H1 (cell line): ENCODE measurements around the gene GAB2. TPM values are rescaled to one million over a fixed set of nuclear protein-coding genes. Genes with fewer than 3 reads are reported as not detected.
A peak's percentile ranks its signal among the peaks of the same experiment; 100 is the strongest.

Experiments used
- CTCF ChIA-PET: fragments of 300-600 bp; sonication (Branson Sonifier 250); formaldehyde crosslinking; loops from one replicate; lab custom pipeline; 2021; ENCODE audit not compliant: partially characterized antibody; lab: Charles Lee
- POLR2A ChIA-PET: fragments of 300-600 bp; sonication (Branson Sonifier 250); formaldehyde crosslinking; loops from one replicate; lab custom pipeline; 2021; ENCODE audit warnings: inconsistent platforms; ENCODE audit not compliant: partially characterized antibody; lab: Charles Lee
- DNase-seq, 2 experiments: peaks; one replicate each; pipeline versions ENCODE4 v3.0.0 to v3.0.0-alpha.2; 2010 to 2022; ENCODE audit warnings: low spot score in 2 of 2, low read depth in 1 of 2, mixed read lengths in 1 of 2
- FAIRE-seq: peaks from 2 replicates; lab custom pipeline; 2011; peaks lifted over from hg19 to GRCh38; lab: Jason Lieb, UNC
- H2AFZ ChIP-seq: 2 replicates; pipeline ENCODE4 v1.8.1; 2012; ENCODE audit warnings: low read length, inconsistent platforms
- H2AK5ac ChIP-seq: 2 replicates; pipeline ENCODE4 v1.6.1; 2013; ENCODE audit warnings: low read depth, low read length
- H2BK120ac ChIP-seq: replicated peaks from 2 replicates; pipeline ENCODE3; 2013; ENCODE audit warnings: low read depth, low read length, inconsistent platforms
- H2BK12ac ChIP-seq: 2 replicates; pipeline ENCODE4 v1.6.1; 2013; ENCODE audit warnings: low read depth, low read length
- H2BK15ac ChIP-seq: 2 replicates; pipeline ENCODE4 v1.6.1; 2013; ENCODE audit warnings: low read length
- H2BK20ac ChIP-seq: 2 replicates; pipeline ENCODE4 v1.6.1; 2013; ENCODE audit warnings: low read length
- H2BK5ac ChIP-seq: 2 replicates; pipeline ENCODE4 v1.6.1; 2013; ENCODE audit warnings: low read depth, low read length
- H3K14ac ChIP-seq: 2 replicates; pipeline ENCODE4 v1.6.1; 2013; ENCODE audit warnings: inconsistent platforms; ENCODE audit not compliant: insufficient read length
- H3K18ac ChIP-seq: 2 replicates; pipeline ENCODE4 v1.6.1; 2013; ENCODE audit warnings: low read length; ENCODE audit errors: extremely low read depth
- H3K23ac ChIP-seq: 2 replicates; pipeline ENCODE4 v1.6.1; 2013; ENCODE audit warnings: inconsistent platforms; ENCODE audit not compliant: insufficient read length
- H3K23me2 ChIP-seq: 2 replicates; pipeline ENCODE4 v1.6.1; 2013; ENCODE audit warnings: low read depth, low read length
- H3K27ac ChIP-seq: 2 replicates; pipeline ENCODE4 v1.6.1; 2011; ENCODE audit warnings: low read depth, low read length, inconsistent platforms
- H3K27me3 ChIP-seq, 4 experiments: replicated peaks in 1 of 4; 1 replicate in 1 of 4; 2 replicates in 3 of 4; pipeline versions ENCODE4 v1.6.1 to v1.8.1; 2011 to 2013; ENCODE audit warnings: low read length in 3 of 4, mild to moderate bottlenecking in 3 of 4, inconsistent platforms in 2 of 4, mixed read lengths in 2 of 4, moderate library complexity in 1 of 4; ENCODE audit not compliant: control insufficient read depth in 3 of 4, insufficient read depth in 3 of 4; ENCODE audit errors: extremely low read depth in 1 of 4
- H3K36me3 ChIP-seq, 4 experiments: 2 replicates each; pipeline versions ENCODE4 v1.6.1 to v1.8.1; 2011 to 2013; ENCODE audit warnings: mild to moderate bottlenecking in 4 of 4, low read length in 3 of 4, moderate library complexity in 2 of 4, control low read depth in 1 of 4, inconsistent platforms in 1 of 4; ENCODE audit not compliant: insufficient read depth in 4 of 4, control insufficient read depth in 2 of 4
- H3K4ac ChIP-seq: replicated peaks from 2 replicates; pipeline ENCODE3; 2013; ENCODE audit warnings: low read length, low read depth, mixed read lengths, inconsistent platforms; ENCODE audit not compliant: insufficient read length
- H3K4me1 ChIP-seq, 4 experiments: replicated peaks in 1 of 4; 1 replicate in 1 of 4; 2 replicates in 3 of 4; pipeline versions ENCODE4 v1.6.1 to v1.8.1; 2011 to 2013; ENCODE audit warnings: low read length in 3 of 4, inconsistent platforms in 2 of 4, mixed read lengths in 1 of 4; ENCODE audit not compliant: insufficient read depth in 4 of 4, control insufficient read depth in 3 of 4
- H3K4me2 ChIP-seq, 2 experiments: 2 replicates each; pipeline versions ENCODE4 v1.6.1 to v1.8.1; 2011 to 2013; ENCODE audit warnings: low read depth in 2 of 2, low read length in 2 of 2, control low read depth in 1 of 2, inconsistent platforms in 1 of 2, mild to moderate bottlenecking in 1 of 2; ENCODE audit not compliant: insufficient read depth in 1 of 2
- H3K4me3 ChIP-seq, 4 experiments: fragments of 200-600, 300-600 bp in 1 of 4; sonication (generic), shearing (Covaris generic), sonication (Bioruptor Twin) in 1 of 4; 2 replicates each; pipeline versions ENCODE4 v1.5.1 to v1.8.1; 2011 to 2016; ENCODE audit warnings: low read length in 4 of 4, low read depth in 3 of 4, control low read depth in 2 of 4, inconsistent platforms in 2 of 4, mild to moderate bottlenecking in 2 of 4, mixed read lengths in 1 of 4, moderate library complexity in 1 of 4; ENCODE audit not compliant: insufficient read depth in 2 of 4; ENCODE audit errors: extremely low read depth in 1 of 4
- H3K56ac ChIP-seq: replicated peaks from 2 replicates; pipeline ENCODE3; 2013; ENCODE audit warnings: low read depth, mild to moderate bottlenecking, mixed read lengths, low read length, inconsistent platforms; ENCODE audit not compliant: insufficient read length
- H3K79me1 ChIP-seq: 2 replicates; pipeline ENCODE4 v1.6.1; 2013; ENCODE audit warnings: low read depth, low read length, control low read depth
- H3K79me2 ChIP-seq, 2 experiments: 2 replicates each; pipeline versions ENCODE4 v1.6.1 to v1.8.1; 2012 to 2013; ENCODE audit warnings: low read length in 2 of 2, mild to moderate bottlenecking in 2 of 2, inconsistent platforms in 1 of 2; ENCODE audit not compliant: insufficient read depth in 2 of 2, control insufficient read depth in 1 of 2
- H3K9ac ChIP-seq, 4 experiments: replicated peaks in 1 of 4; 1 replicate in 1 of 4; 2 replicates in 3 of 4; pipeline versions ENCODE4 v1.6.1 to v1.8.1; 2011 to 2013; ENCODE audit warnings: low read depth in 3 of 4, low read length in 3 of 4, control low read depth in 2 of 4, mild to moderate bottlenecking in 2 of 4, moderate library complexity in 2 of 4, inconsistent platforms in 1 of 4; ENCODE audit errors: extremely low read depth in 1 of 4
- H3K9me3 ChIP-seq, 2 experiments: 2 replicates each; pipeline versions ENCODE4 v1.6.1 to v1.8.1; 2012 to 2013; ENCODE audit warnings: mild to moderate bottlenecking in 2 of 2, moderate library complexity in 2 of 2, control low read depth in 1 of 2, inconsistent platforms in 1 of 2, low read depth in 1 of 2, low read length in 1 of 2, mixed read lengths in 1 of 2; ENCODE audit not compliant: insufficient read depth in 2 of 2
- H4K20me1 ChIP-seq, 2 experiments: replicated peaks in 1 of 2; 2 replicates each; pipeline versions ENCODE3 to v1.8.1; 2011 to 2013; ENCODE audit warnings: inconsistent platforms in 2 of 2, low read length in 2 of 2, mild to moderate bottlenecking in 1 of 2; ENCODE audit not compliant: insufficient read depth in 2 of 2, control insufficient read depth in 1 of 2
- H4K5ac ChIP-seq: 2 replicates; pipeline ENCODE4 v1.6.1; 2013; ENCODE audit warnings: low read length, low read depth, mixed read lengths, inconsistent platforms; ENCODE audit not compliant: insufficient read length
- H4K8ac ChIP-seq: 2 replicates; pipeline ENCODE4 v1.8.0; 2013; ENCODE audit warnings: mild to moderate bottlenecking, moderate library complexity, low read length, inconsistent platforms; ENCODE audit not compliant: insufficient read depth; ENCODE audit errors: extremely low read depth
- H4K91ac ChIP-seq: replicated peaks from 2 replicates; pipeline ENCODE3; 2013; ENCODE audit warnings: low read length, mixed read lengths, inconsistent platforms; ENCODE audit not compliant: insufficient read length
- CBX8 ChIP-seq: fragments of 300-800, 300-1000 bp; sonication (generic); IDR thresholded peaks from 2 replicates; pipeline ENCODE4 v1.7.1; 2016; ENCODE audit warnings: low read depth, low read length, borderline replicate concordance
- HDAC6 ChIP-seq: IDR thresholded peaks from one replicate; pipeline ENCODE4 v1.7.1; 2012; ENCODE audit warnings: low read depth, mild to moderate bottlenecking, inconsistent platforms, low read length, moderate library complexity
- KDM4A ChIP-seq: IDR thresholded peaks from one replicate; pipeline ENCODE4 v1.7.1; 2012; ENCODE audit warnings: low read depth, mild to moderate bottlenecking, moderate library complexity, low read length, inconsistent platforms; ENCODE audit not compliant: severe bottlenecking
- TCF12 ChIP-seq: IDR thresholded peaks from 2 replicates; pipeline ENCODE4 v1.6.1; 2011; ENCODE audit warnings: low read depth, mild to moderate bottlenecking, low read length
- WGBS, 2 experiments: shearing (Covaris generic) in 1 of 2; methylation state at CpG; one replicate each; pipeline versions ENCODE4 v1.1.6 to v1.1.7; 2013 to 2015; ENCODE audit warnings: low lambda C conversion rate in 2 of 2, mixed read lengths in 2 of 2, inconsistent platforms in 1 of 2, low coverage in 1 of 2, missing lambda C conversion rate in 1 of 2; ENCODE audit not compliant: insufficient replicate concordance in 2 of 2, insufficient coverage in 1 of 2, insufficient read length in 1 of 2; ENCODE audit errors: extremely low coverage in 1 of 2, missing lambda C conversion rate in 1 of 2; 5-methylcytosine and 5-hydroxymethylcytosine counted together
- polyA plus RNA-seq, 7 experiments: library from polyadenylated mRNA; depleted of rRNA in 3 of 7; stranded (reverse) in 5 of 7; unstranded in 2 of 7; fragments of >200 nt in 5 of 7; fragments of 200-250 nt in 2 of 7; gene quantifications; 1 replicate in 5 of 7; 2 replicates in 1 of 7; 4 replicates in 1 of 7; pipeline versions ENCODE4 v1.2.1 to v1.2.3, GENCODE V29; 2011 to 2013; ENCODE audit warnings: missing spikeins in 2 of 7, mixed read lengths in 2 of 7
- total RNA-seq: library from RNA; stranded (reverse); fragmentation: NEBNext Ultra II Directional; extraction: Animal tissue kit (Norgen Biotek cat#: 25700); gene quantifications from 2 replicates; pipeline ENCODE4 v1.2.1, GENCODE V29; 2021

Gene GAB2
- total and polyA plus RNA-seq, 2 of the 8 experiments (the other 6 are each of a cell fraction or from before 2014, with no cell fraction given) = 6.3 to 14.0 TPM

DNA sequence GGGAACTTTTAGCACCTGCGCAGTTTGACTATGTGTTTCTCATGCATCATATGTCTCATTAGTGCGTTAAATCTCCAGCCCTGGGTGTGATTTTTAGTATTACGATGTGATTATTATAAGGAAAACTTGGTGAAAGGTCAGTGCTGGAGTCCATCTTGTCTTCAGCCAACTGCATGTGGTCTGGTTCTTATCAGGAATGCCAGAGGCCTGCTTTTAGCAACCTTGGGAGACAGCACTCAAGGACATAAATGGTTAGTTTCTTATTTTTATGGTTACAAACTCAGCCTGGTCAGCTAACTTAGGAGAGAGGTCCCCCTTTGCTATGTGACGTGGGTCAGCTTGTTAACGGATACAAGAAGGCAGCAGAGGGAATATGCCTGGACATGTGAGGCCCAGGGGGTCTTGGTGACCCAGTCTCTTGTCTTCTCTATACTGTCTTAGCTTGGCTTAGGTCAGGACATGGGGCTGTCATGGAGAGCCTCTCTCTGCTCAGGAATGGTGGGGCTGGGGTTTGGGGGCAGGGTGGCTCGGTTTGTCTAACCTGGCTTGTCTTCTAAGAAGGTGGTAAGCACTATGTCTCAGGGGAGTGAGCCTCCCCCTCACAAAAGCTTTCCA lies 250.7 kb downstream of the GAB2 start:
- Histone ChIP-seq H3K18ac (no peak overlapping the region), H3K9ac (no peak overlapping the region), H3K23ac (no peak overlapping the region), H4K91ac (peak overlapping the region; percentile 25), H3K4me2 (no peak overlapping the region), H2BK20ac (no peak overlapping the region), H2AK5ac (no peak overlapping the region), H2AFZ (0 out of 2 replicates have a peak overlapping the region, but pooled peaks have one; percentile 20), H4K8ac (no peak overlapping the region), H4K5ac (no peak overlapping the region)
- ChIA-PET POLR2A (interaction anchor here (1.2 kb wide), 1 partner anchor 26 kb away, joined by 3 read pairs; no protein-coding TSS in a partner anchor), CTCF (interaction anchor here (1.3 kb wide), 1 partner anchor 11 kb away, joined by 3 read pairs; no protein-coding TSS in a partner anchor)
- TF ChIP-seq TCF12 (no peak), KDM4A (no peak), HDAC6 (no peak), CBX8 (no peak)
- TF ChIP-seq, all 59 proteins: peak for 0
- H3K4ac ChIP-seq = no peak overlapping the region
- 0 out of 2 replicates have a peak overlapping the region, but pooled peaks have one; percentile 63 for H2BK5ac ChIP-seq
- no peak for DNase-seq
- H3K36me3 ChIP-seq = no peaks in the 10 kb centered on the region
- H3K79me1 ChIP-seq = no peaks in the 10 kb centered on the region
- WGBS, 2 experiments = 83% methylated on average over 6 of the region's 6 CpGs; no CpG with 5 or more reads in 1 of the 2 experiments
- no peaks in the 10 kb centered on the region for H3K4me1 ChIP-seq
- no peak overlapping the region for H2BK120ac ChIP-seq
- no peak for FAIRE-seq
- H3K56ac ChIP-seq = no peak overlapping the region
- H3K14ac ChIP-seq = no peak overlapping the region
- H3K4me3 ChIP-seq = no peak overlapping the region
- H4K20me1 ChIP-seq = no peaks in the 10 kb centered on the region
- H3K27ac ChIP-seq = no peak overlapping the region
- H3K9me3 ChIP-seq = no peaks in the 10 kb centered on the region
- no peaks in the 10 kb centered on the region for H3K27me3 ChIP-seq
- H3K23me2 ChIP-seq = no peaks in the 10 kb centered on the region
- H3K79me2 ChIP-seq = no peaks in the 10 kb centered on the region
- 0 out of 2 replicates have a peak overlapping the region, but pooled peaks have one; percentile 72 for H2BK15ac ChIP-seq
- 0 out of 2 replicates have a peak overlapping the region, but pooled peaks have one; percentile 9 for H2BK12ac ChIP-seq
